Right ventricle myocardium inferior (tissue), 1 donor: Measurements from ENCODE around the gene CCDC8. TPM values are rescaled to one million over a fixed set of nuclear protein-coding genes. Genes with fewer than 3 reads are reported as not detected.
"Not testable (repeated sequence)": the region's sequence is repeated elsewhere in the genome, so short reads cannot be mapped to it uniquely, and the experiment has no call there.

Experiments used
- ATAC-seq: fragments of 200-7000 bp; cut with Tn5 transposase; one replicate; pipeline ENCODE4 v1.9.1; 2020; ENCODE audit warnings: mild to moderate bottlenecking, moderate library complexity
- DNase-seq: peaks from one replicate; pipeline ENCODE4 v3.0.0; 2021; ENCODE audit errors: missing footprints
- intact Hi-C: fragments of 100-400 bp; cut with DNase I; formaldehyde crosslinking; loops from one replicate; pipeline ENCODE4 v1.11.0; 2022
- total RNA-seq: library from RNA; stranded (reverse); fragmentation: NEBNext Ultra II Directional; extraction: Animal tissue kit (Norgen Biotek cat#: 25700); gene quantifications from one replicate; pipeline ENCODE4 v1.2.1, GENCODE V29; 2021
- donor health status: DM: no; HTN: yes; CAD: no; lungs with severe emphysema.

The CCDC8 gene
- total RNA-seq, 1 donor from 2014 or later = 28.9 TPM

DNA sequence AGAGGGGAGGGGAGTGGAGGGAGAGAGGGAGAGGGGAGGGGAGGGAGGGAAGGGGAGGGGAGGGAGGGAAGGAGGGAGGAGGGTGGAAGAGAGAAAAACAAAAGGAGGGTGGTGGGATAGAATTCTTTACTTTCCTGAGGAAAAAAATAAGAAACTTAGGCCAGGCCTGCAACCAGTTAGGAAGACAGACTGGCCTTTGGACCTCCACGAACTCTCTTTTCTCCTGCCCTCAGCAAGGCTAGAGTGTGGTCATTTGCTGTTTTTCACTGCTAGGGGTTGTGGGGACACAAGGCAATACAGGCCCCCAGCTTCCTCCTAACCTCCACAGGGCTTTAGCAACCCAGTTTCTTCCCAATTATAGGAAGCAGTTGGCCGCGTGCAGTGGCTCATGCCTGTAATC lies 4.2 kb downstream of the CCDC8 start:
- DNase-seq (peak; percentile 14), ATAC-seq (no peak)
- intact Hi-C loops = no loop called here

GRCh38 chr19:46408664-46409039 lies 4.7 kb downstream of the CCDC8 start:
- DNase-seq (peak; percentile 88), ATAC-seq (peak; percentile 68)
- intact Hi-C loops = no loop called here

GRCh38 chr19:46407856-46408663 lies 5.3 kb downstream of the CCDC8 start:
- DNase-seq (peak; percentile 53), ATAC-seq (peak; percentile 14)
- intact Hi-C loops = no loop called here

GRCh38 chr19:46406976-46407375 lies 6.4 kb downstream of the CCDC8 start:
- no peak for DNase-seq
- no peak for ATAC-seq
- intact Hi-C loops = no loop called here

- intact Hi-C loops = no loop called here
- ATAC-seq (no peak), DNase-seq (peak; percentile 60)
Observed at GRCh38 chr19:46404753-46405468, 8.5 kb downstream of the CCDC8 start.

- intact Hi-C loops = no loop called here
- peak; percentile 53 for ATAC-seq
- DNase-seq = peak; percentile 77
Observed at GRCh38 chr19:46404055-46404752, 9.2 kb downstream of the CCDC8 start.

DNA sequence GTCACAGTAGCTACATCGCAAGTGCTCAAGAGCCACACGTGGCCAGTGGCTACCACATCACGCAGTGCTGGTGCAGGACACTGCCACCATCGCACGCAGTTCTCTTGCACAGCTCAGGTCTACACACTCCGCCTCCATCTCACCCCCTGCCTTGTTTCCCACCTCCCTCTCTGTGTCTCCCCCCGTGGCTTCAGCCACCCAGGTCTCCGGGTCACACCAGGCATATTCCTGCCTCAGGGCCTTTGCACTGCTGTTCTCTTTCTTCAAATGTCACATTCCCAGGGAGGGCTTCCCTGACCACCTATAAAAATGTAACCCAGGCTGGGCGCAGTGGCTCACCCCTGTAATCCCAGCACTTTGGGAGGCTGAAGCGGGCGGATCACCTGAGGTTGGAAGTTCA lies 10.6 kb downstream of the CCDC8 start:
- intact Hi-C loops = loop anchor here (1.0 kb wide), 1 partner anchor 86 kb away; no protein-coding TSS in a partner anchor
- ATAC-seq = no peak
- DNase-seq = peak; percentile 27

- intact Hi-C loops = loop anchor here (2.0 kb wide), 1 partner anchor 115 kb away; no protein-coding TSS in a partner anchor
- ATAC-seq = not testable (repeated sequence)
- DNase-seq = peak; percentile 22
Observed at GRCh38 chr19:46397801-46398479, 15.4 kb downstream of the CCDC8 start.

DNA sequence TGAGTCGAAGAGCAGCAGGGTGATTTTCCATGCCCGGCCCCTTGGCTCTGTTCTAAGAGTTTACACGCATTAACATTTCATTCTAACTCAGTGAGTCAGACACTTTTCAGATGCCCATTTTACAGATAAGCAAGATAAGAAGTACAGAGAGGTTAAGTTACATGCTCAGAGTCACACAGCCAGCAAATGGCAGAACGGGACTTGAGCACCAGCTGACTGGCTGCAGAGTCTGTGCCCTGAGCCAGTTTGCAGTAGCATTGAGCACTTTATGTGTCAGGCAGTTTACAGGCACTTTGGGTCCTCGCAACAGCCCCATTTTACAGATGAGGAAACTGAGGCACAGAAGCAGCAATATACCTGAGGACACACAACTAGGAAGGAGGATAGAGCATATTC lies 19.0 kb downstream of the CCDC8 start:
- DNase-seq (peak; percentile 7), ATAC-seq (no peak)
- intact Hi-C loops = loop anchor here (5.0 kb wide), 1 partner anchor 112 kb away; no protein-coding TSS in a partner anchor

- no peak for ATAC-seq
- DNase-seq = peak; percentile 68
- intact Hi-C loops = loop anchor here (5.0 kb wide), 1 partner anchor 111 kb away; no protein-coding TSS in a partner anchor
Observed at GRCh38 chr19:46393456-46394401, 19.6 kb downstream of the CCDC8 start.

- DNase-seq = no peak
- ATAC-seq = no peak
- intact Hi-C loops = loop anchor here (5.0 kb wide), 1 partner anchor 111 kb away; no protein-coding TSS in a partner anchor
Observed at GRCh38 chr19:46392837-46393236, 20.5 kb downstream of the CCDC8 start.

- intact Hi-C loops = loop anchor here (5.0 kb wide), 1 partner anchor 110 kb away; no protein-coding TSS in a partner anchor
- ATAC-seq (no peak), DNase-seq (peak; percentile 44)
Observed at GRCh38 chr19:46392252-46392801, 21.0 kb downstream of the CCDC8 start.

GRCh38 chr19:46391296-46392251 lies 21.8 kb downstream of the CCDC8 start:
- intact Hi-C loops = loop anchor here (5.0 kb wide), 1 partner anchor 109 kb away; no protein-coding TSS in a partner anchor
- ATAC-seq = no peak
- peak; percentile 66 for DNase-seq

DNA sequence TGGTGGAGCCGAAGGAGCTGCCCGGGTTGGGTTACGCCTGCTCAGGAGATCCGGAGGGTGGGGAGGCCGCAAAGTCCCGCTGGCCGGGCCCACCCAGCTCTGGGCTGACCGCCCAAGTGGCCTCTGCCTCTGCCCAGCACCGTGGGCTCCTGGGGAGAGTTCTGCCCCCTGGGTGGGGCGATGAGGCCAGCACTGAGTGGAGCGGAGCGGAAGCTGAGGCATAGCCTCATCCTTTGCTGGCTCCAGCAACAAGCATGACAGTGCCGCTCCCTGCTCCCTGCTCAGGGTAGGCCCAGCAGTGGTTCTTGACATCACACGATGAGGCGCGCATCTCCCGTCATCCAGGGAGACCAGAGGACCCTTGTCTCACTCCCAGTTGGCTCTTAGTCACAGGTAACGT lies 22.5 kb downstream of the CCDC8 start:
- intact Hi-C loops = loop anchor here (5.0 kb wide), 1 partner anchor 109 kb away; no protein-coding TSS in a partner anchor
- peak; percentile 45 for ATAC-seq
- DNase-seq = peak; percentile 62

- peak; percentile 33 for DNase-seq
- ATAC-seq = no peak
- intact Hi-C loops = loop anchor here (5.0 kb wide), 1 partner anchor 108 kb away; no protein-coding TSS in a partner anchor
Observed at GRCh38 chr19:46390121-46390858, 23.1 kb downstream of the CCDC8 start.
